Stimulated activated CD4-positive, alpha-beta T cell treated with anti-CD3 and anti-CD28 coated beads, Interleukin-2, amount 100 ng/mL, for 24 hours (primary cell): Measurements from ENCODE around the gene ZSCAN5C.
"Not testable (repeated sequence)": the region's sequence is repeated elsewhere in the genome, so short reads cannot be mapped to it uniquely, and the experiment has no call there.

ENCODE experiments used
- DNase-seq, 2 donors: peaks; one replicate each; pipeline ENCODE4 v3.0.0-alpha.2; 2020

ZSCAN5C gene

DNA sequence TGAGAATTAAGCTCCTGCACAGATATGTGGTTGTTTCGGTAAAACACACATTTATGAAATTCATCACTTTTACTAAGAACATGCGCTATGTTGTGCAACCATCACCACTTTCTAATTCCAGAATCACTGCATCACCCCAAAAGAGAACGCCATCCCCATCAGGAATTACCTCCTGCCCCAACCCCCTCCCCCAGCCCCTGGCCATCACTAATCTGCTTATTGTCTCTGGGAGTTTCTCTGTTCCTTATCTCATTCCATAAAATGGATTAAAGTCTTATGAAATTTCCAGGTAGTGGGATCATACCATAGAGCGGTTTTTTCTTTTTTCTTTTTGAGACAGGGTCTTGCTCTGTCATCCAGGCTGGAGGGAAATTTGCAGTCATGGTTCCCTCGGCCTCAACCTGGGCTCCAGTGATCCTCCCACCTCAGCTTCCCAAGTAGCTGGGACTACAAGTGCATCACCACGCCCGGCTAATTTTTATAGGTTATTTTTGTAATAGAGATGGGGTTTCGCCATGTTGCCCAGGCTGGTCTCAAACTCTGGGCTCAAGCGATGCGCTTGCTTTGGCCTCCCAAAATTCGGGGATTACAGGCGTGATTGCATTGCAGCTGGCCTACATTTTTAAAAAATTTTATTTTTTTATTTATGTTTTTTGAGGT, 8.0 kb upstream of the ZSCAN5C start:
- no peak for DNase-seq

DNA sequence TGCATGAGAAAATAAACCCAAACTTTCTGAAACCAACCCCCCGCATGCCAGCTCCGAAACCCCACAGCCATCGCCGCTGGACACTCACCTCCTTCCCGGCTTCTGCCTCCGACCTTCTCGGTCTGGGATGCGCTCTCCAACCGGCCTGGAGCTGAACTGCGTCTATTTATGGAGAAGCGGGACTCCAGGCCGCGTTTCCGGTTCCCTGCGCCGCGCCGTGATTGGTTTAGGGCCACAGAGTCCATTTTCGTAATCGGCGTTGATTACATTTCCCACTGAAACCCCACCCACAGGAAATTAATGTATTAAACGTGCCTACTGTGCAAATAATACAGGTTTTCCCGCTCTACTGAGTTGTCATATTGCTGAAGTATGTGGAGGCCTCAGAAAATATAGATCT, 4.4 kb upstream of the ZSCAN5C start, which contains the start of gene ZSCAN5B:
TSS of gene ZSCAN5B (minus strand) at position 138 of the 400 bp plus-strand sequence. CDS start 4,731 bp downstream, outside the sequence.
- not testable (repeated sequence) for DNase-seq

DNA sequence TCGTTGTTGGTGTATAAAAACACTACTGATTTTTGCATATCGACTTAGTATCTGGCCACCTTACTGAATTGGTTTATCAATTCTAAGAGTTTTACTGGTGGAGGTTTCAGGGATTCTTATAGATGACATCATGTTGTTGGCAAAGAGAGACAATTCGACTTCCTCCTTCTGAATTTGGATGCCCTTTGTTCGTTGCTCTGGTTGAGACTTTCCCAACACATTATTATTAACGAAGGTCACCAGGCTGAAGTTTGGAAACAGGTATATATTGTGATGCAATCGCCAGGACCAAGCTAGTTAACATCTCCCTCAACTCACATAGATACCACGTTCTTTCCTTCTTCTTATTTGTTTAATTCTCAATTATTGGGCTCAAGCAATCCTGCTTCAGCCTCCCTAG, 2.4 kb upstream of the ZSCAN5C start:
- no peak for DNase-seq

DNA sequence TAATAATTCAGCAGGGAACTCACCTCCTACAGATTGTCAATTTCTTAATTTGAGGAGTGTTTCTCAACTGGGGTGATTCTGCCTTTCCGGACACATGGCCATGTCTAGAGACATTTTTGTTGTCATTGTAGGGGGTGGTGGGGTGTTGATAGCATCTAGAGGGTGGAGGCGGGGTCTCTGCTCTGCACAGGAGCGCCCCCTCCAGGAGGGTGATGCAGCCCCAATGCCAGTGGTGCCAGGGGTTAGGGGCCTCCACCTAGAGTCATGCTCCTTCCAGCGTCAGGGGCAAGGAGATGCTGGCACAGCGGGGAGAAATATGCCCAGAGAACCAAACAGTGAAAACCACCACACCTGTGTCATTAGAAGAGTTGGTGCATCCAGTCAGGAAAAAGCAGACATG, 5.5 kb downstream of the ZSCAN5C start:
- not testable (repeated sequence) for DNase-seq

DNA sequence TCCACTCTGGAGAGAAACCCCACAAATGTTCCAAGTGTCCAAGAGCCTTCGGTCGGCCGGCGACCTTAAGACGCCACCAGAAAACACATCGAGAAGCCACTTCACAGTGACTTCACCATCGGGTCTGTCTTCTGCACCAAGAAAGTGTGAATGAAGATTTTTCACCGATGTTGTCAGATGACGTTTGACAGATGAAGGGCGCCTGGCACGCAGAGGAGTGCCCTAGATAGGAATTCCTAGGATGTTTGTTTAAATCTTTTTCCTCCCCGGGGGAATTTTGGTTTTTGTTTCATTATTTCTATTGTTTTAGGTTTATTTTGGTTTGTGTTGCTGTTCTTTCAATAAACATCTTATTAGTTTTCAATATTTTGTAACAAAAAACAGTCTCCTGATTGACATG, 7.0 kb downstream of the ZSCAN5C start:
- no peak for DNase-seq

DNA sequence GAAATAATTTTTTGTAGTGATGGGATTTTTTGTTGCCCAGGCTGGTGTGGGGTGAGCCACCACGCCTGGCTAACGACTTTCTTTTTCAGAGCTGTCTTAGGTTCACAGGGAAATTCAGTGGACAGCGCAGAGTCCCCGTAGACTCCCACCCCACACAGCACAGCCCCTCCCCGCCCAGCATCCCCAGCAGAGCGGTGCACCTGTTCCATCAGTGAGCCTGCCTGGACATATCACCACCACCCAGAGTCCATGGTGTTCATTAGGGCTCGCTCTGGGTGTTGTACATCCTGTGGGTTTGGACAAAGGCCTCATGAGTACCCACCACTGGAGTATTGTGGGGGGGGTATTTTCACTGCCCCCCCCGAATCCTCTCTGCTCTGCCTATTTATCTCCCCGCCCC, 8.0 kb downstream of the ZSCAN5C start:
- DNase-seq: not testable (repeated sequence)

DNA sequence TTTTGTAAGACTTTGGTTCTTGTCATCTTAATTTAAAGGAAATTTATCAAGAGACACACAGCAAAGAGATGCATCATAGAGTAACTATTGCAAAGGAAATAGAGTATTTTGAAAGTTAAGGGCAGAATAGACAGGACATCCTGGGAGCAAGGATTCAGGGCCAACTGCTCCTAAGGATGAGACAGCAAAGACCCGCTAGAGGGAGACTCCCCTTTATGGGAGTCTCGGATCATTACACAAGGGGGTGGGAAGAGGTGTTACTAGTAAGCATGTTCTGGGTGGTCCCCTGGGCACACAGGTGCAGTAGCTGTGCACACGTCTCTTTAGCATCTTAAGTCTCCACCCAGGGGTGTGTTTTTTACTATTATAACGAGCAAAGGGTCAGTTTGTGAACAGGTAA, 9.6 kb downstream of the ZSCAN5C start:
- no peak for DNase-seq

DNA sequence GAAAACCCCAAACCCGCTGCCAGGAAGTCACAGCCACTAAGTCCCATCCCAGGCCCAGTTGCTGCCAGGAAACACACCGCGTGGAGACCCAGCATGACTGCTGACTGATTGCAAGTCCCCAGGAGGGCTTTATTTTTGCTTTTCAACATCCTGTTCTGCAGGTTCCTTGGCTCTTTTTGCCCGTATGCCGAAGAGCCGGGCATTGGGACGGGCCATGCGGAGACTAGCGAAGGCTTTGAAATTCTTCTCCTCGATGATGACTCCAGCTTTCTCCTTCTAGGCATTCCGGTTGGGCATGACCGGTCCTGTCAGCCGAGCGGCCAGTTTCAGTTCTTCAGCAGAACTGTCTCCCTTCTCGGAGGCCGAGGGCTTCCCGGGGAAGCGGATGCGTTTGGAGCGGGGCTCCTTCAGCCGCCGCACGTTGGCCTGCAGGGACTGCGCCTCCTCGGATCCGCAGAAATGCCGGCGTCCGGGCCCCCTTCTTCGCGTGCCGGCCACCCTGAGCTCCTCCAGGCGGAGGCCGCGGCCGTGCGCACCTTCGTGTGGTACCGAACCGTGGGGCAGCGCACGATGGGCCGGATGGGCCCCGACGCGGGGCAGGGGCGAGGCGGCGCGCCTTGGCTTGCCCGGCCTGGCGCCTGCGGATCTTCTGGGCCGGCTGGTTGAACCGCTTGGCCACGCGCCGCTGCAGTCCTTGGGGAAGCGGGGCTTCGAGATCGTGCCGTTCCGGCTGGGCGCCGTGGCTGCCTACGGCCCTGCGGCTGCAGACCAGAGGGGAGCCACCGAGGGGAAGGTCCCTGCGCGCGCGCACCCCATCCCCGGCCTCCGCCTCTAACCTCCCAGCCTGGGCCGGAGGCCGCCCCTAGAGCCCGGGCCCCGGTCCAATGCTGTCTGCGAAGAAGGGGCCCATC, 15.2 kb downstream of the ZSCAN5C start:
- DNase-seq: no peak

DNA sequence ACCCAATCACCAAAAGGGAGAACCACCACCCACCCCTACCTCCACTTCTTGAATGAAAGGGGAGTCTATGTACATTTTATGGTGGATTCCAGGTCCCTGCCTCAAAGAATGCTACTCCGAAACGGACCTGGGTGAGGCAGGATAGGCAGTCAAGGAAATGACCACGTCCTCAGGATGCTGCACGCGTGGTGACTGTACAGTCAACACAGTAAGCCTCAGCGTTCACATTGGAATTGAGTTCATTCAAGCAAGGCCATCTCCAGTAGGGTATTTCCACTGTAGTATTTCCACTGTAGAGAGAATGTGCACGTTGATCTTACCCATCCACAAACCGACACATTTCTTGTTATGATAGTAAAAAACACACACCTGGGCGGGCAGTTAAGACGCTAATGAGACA, 16.9 kb downstream of the ZSCAN5C start:
- no peak for DNase-seq

DNA sequence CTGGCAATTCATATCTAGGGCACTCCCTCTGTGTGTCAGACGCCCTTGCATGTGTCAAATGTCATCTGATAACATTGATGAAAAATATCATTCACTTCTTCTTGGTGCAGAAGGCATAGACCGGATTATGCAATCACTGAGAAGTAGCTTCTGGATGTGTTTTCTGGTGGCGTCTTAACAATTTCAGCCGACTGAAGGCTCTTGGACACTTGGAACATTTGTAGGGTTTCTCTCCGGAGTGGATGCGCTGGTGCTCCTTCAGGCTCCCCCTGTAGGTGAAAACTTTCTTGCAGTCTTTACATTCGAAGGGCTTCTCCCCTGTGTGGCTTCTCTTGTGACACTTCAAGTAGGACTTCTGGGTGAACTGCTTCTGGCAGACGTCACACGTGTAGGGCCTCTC, 19.4 kb downstream of the ZSCAN5C start:
- not testable (repeated sequence) for DNase-seq

DNA sequence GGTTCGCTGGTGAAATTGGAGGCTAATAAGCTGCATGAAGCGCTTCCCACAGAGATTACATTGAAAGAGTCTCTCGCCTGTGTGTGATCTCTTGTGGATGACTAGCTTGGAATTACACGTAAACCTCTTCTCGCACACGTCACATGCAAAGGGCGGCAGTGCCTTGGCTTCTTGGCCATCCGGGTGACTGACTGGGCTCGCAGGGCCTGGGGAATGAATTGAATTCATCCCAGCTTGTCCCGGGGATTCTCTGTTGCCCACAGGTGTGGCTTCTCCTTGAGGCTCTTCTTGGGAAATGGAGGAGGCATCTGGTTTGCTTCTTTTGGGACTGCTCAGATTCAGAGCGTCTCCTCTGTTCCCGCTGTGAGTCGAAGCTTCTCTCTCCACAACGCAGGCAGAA, 19.8 kb downstream of the ZSCAN5C start:
- no peak for DNase-seq

DNA sequence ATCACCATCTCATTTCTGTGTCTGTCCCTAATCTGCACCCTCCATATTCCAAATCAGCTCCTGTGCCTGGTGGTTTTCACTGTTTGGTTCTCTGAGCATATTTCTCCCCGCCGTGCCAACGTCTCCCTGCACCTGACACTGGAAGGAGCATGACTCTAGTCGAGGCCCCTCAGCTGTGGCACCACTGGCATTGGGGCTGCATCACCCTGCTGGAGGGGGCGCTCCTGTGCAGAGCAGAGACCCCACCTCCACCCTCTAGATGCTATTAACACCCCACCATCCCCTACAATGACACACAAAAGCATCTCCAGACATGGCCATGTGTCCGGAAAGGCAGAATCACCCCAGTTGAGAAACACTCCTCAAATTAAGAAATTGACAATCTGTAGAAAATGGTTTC, 20.8 kb downstream of the ZSCAN5C start:
- DNase-seq: no peak

DNA sequence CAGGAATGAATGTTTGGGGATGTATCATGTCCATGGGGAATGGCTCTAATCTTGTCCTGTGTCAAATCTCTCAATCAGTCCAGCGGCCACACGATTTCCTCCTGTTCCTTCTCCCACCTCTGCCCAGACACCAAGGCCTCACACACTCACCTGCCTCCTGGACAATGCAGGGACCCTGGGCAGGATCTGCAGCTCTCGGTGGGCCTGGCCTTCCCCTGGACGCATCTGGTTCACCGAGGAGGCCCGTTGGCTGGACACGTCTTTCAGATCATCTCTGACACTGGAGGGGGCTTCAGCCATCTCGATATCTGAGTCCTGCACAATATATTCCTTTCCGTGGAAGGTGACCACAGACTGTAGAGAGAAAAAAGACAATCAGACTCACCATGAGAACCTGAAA, 21.4 kb downstream of the ZSCAN5C start:
- no peak for DNase-seq

DNA sequence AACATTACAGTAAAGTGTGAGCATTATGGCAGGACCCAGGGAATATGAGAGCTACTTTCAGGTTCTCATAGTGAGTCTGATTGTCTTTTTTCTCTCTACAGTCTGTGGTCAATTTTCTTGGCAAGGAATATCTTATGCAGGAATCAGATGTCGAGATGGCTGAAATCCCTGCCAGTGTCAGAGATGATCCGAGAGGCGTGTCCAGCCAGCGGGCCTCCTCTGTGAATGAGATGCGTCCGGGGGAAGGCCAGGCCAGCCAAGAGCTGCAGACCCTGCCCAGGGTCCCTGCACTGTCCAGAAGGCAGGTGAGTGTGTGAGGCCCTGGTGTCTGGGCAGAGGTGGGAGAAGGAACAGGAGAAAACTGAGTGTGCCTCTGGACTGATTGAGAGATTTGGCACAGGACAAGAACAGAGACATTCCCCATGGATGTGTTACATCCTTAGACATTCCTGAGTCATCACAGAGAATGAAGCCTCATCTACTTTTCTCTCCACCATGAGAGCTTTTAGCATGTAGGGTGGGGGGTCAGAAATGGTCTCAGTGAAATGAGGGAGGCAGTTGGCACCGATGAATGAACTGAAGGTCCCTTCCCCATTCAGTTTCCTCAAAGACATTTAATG, 43.2 kb downstream of the ZSCAN5C start:
- DNase-seq: no peak

DNA sequence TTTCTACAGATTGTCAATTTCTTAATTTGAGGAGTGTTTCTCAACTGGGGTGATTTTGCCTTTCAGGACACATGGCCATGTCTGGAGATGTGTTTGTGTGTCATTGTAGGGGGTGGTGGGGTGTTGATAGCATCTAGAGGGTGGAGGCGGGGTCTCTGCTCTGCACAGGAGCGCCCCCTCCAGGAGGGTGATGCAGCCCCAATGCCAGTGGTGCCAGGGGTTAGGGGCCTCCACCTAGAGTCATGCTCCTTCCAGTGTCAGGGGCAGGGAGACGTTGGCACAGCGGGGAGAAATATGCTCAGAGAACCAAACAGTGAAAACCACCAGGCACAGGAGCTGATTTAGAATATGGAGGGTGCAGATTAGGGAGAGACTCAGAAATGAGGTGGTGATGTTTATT, 43.7 kb downstream of the ZSCAN5C start:
- DNase-seq: not testable (repeated sequence)

DNA sequence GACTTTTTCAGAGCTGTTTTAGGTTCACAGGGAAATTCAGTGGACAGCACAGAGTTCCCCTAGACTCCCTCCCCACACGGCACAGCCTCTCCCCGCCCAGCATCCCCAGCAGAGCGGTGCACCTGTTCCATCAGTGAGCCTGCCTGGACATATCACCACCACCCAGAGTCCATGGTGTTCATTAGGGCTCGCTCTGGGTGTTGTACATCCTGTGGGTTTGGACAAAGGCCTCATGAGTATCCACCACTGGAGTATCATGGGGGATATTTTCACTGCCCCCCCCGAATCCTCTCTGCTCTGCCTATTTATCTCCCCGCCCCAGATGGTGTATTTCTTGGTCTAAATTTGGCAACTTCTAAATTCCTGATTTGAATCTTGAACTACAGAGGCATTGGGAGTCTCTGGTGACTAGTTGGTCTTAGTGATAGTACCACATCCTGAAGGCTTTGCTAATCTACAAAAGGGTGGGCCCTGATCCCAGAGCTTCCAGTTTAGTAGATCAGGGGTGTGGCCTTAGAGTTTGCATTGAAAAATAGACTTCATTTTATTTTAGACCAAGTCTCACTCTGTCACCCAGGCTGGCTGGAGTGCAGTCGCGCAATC, 46.8 kb downstream of the ZSCAN5C start:
- DNase-seq: not testable (repeated sequence)

DNA sequence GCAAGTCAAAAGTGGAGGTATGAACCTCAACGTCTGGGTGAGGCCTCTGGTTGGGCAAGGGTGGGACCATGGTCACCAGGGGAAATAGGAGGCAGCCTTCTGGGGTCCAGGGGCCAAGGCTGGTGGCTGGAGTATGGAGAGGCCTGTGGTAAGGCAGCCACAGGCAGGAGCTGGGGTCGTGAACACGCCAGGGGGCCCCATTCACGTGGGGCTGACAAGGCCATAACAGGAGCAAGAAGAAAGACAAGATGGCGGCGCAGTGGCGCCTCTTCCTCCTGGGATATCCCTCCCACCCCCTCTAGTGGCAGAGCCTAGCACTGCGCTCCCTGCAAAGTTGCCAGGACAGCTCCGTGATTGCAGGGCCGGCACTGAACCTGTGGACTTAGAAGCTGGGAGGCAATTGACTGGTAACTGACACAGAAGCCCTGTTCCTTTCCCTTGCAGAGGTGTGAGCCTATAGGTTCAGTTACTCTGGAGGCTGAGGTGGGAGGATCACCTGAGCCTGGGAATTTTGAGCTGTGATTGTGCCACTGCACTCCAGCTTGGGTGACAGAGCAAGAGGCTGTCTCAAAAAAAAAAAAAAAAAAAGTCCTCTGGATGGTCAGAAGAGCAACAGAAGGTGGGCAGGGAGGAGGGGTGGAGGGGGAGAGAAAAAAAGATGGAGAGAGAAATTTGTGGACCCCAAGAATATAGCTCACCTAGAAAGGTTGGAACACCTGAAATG, 50.8 kb downstream of the ZSCAN5C start:
- peak; percentile 80 to 82 for DNase-seq

DNA sequence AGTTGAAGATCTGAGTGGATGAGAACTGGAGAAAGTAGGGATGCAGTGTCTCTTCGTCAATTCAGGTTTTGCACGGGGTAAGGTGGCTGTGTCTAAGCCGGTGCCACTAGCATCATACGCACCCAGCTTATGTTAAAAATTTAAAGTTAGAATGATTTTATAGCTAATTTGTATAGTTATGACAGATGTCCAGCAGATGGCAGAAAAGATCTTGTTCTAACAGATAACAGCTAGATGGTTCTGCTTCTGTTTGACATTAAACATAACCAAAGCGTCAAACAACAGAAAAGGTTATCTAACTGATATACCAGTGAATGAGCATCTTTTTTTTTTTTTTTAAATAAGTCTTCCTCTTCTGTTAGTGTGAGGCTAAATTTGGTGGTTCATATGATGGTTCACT, 51.7 kb downstream of the ZSCAN5C start:
- DNase-seq: no peak

DNA sequence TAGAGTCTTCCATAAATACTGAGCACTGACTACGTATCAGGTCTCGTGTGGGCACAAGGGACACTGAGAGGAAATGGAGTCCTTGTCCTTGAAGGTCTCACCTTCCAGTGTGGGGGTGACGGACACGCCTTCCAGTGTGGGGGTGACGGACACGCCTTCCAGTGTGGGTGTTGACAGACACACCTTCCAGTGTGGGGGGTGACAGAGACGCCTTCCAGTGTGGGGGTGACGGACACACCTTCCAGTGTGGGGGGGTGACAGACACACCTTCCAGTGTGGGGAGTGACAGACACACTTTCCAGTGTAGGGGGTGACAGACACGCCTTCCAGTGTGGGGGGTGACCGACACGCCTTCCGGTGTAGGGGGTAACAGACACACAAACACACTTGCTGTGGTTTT, 56.2 kb downstream of the ZSCAN5C start:
- DNase-seq: no peak
